DOHH2 (cell line): Measurements from ENCODE around the gene NHSL2.

Source experiments
- H3F3A ChIP-seq: fragments of 200-600 bp; sonication (generic), shearing (Covaris generic); 2 replicates; pipeline ENCODE4 v1.6.0; 2016; ENCODE audit warnings: antibody characterized with exemption, mild to moderate bottlenecking; ENCODE audit not compliant: control insufficient read depth, insufficient read depth
- H3K27ac ChIP-seq: fragments of 200-600 bp; sonication (generic); 2 replicates; pipeline ENCODE4 v1.5.1; 2014; ENCODE audit warnings: low read depth, mild to moderate bottlenecking, low read length, moderate library complexity
- H3K27me3 ChIP-seq: fragments of 200-600 bp; sonication (generic); 2 replicates; pipeline ENCODE4 v1.6.1; 2014; ENCODE audit warnings: mild to moderate bottlenecking, low read length, mixed read lengths; ENCODE audit not compliant: control insufficient read depth
- H3K36me3 ChIP-seq: fragments of 200-600 bp; sonication (generic); 2 replicates; pipeline ENCODE4 v1.6.1; 2014; ENCODE audit warnings: mild to moderate bottlenecking, low read length, moderate library complexity, mixed read lengths; ENCODE audit not compliant: control insufficient read depth
- H3K4me1 ChIP-seq: fragments of 200-600 bp; sonication (generic); 2 replicates; pipeline ENCODE4 v1.6.1; 2014; ENCODE audit warnings: mild to moderate bottlenecking, low read length, mixed read lengths; ENCODE audit not compliant: control insufficient read depth
- H3K4me2 ChIP-seq: fragments of 200-600 bp; sonication (generic); 2 replicates; pipeline ENCODE4 v1.6.0; 2014; ENCODE audit warnings: mild to moderate bottlenecking, low read length, moderate library complexity
- H3K4me3 ChIP-seq: fragments of 200-600 bp; sonication (generic); 2 replicates; pipeline ENCODE4 v1.5.1; 2014; ENCODE audit warnings: mild to moderate bottlenecking, low read length, mixed read lengths
- H3K79me2 ChIP-seq: fragments of 200-600 bp; sonication (generic); 2 replicates; pipeline ENCODE4 v1.6.1; 2014; ENCODE audit warnings: mild to moderate bottlenecking, low read length, mixed read lengths; ENCODE audit not compliant: control insufficient read depth
- H3K9me2 ChIP-seq: fragments of 200-600 bp; sonication (generic); replicated peaks from 2 replicates; pipeline ENCODE4 v1.6.1; 2014; ENCODE audit warnings: mild to moderate bottlenecking, low read length, mixed read lengths; ENCODE audit not compliant: control insufficient read depth
- H3K9me3 ChIP-seq: fragments of 200-600 bp; sonication (generic); 2 replicates; pipeline ENCODE4 v1.6.1; 2014; ENCODE audit warnings: antibody characterized with exemption, low read length, mixed read lengths; ENCODE audit not compliant: control insufficient read depth, insufficient read depth
- H4K20me1 ChIP-seq: fragments of 200-600 bp; sonication (generic); 2 replicates; pipeline ENCODE4 v1.6.0; 2014; ENCODE audit warnings: low read depth, mild to moderate bottlenecking, antibody characterized with exemption, low read length, moderate library complexity; ENCODE audit not compliant: control insufficient read depth, insufficient read depth
- CTCF ChIP-seq: fragments of 200-600 bp; sonication (generic); IDR thresholded peaks from one replicate; pipeline ENCODE4 v1.5.1; 2014; ENCODE audit warnings: antibody characterized with exemption, mild to moderate bottlenecking, low read depth, low read length; ENCODE audit not compliant: poor library complexity, severe bottlenecking
- EZH2phosphoT487 ChIP-seq: fragments of 200-600 bp; sonication (generic); IDR thresholded peaks from 2 replicates; pipeline ENCODE4 v1.6.1; 2017; ENCODE audit warnings: borderline replicate concordance, mild to moderate bottlenecking, antibody characterized with exemption, low read length, moderate library complexity, mixed read lengths

The NHSL2 gene

GRCh38 chrX:72114807-72115206 lies 204.2 kb downstream of the NHSL2 start:
- Histone ChIP-seq H3K9me2 (no peaks in the 10 kb centered on the region), H3F3A (no peaks in the 10 kb centered on the region), H3K79me2 (no peaks in the 10 kb centered on the region), H4K20me1 (no peaks in the 10 kb centered on the region), H3K36me3 (no peaks in the 10 kb centered on the region), H3K9me3 (no peaks in the 10 kb centered on the region), H3K4me2 (no peak overlapping the region), H3K27ac (no peak overlapping the region), H3K4me3 (no peak overlapping the region), H3K4me1 (no peaks in the 10 kb centered on the region), H3K27me3 (no peaks in the 10 kb centered on the region)
- TF ChIP-seq EZH2phosphoT487: no peak
- TF ChIP-seq CTCF: no peak

GRCh38 chrX:72115380-72115779 lies 204.7 kb downstream of the NHSL2 start:
- Histone ChIP-seq H3K4me3 (no peak overlapping the region), H3K4me2 (no peak overlapping the region), H3K9me3 (no peaks in the 10 kb centered on the region), H3K27me3 (no peaks in the 10 kb centered on the region), H3K36me3 (no peaks in the 10 kb centered on the region), H3K9me2 (no peaks in the 10 kb centered on the region), H3K27ac (no peak overlapping the region), H4K20me1 (no peaks in the 10 kb centered on the region), H3K79me2 (no peaks in the 10 kb centered on the region), H3F3A (no peaks in the 10 kb centered on the region), H3K4me1 (no peaks in the 10 kb centered on the region)
- TF ChIP-seq EZH2phosphoT487 (no peak), CTCF (no peak)

- Histone ChIP-seq H3K9me3 (no peaks in the 10 kb centered on the region), H3K27ac (no peak overlapping the region), H3K36me3 (no peaks in the 10 kb centered on the region), H3F3A (no peaks in the 10 kb centered on the region), H4K20me1 (no peaks in the 10 kb centered on the region), H3K4me1 (no peaks in the 10 kb centered on the region), H3K4me3 (no peak overlapping the region), H3K79me2 (no peaks in the 10 kb centered on the region), H3K27me3 (no peaks in the 10 kb centered on the region), H3K9me2 (no peaks in the 10 kb centered on the region), H3K4me2 (no peak overlapping the region)
- TF ChIP-seq EZH2phosphoT487 (no peak), CTCF (no peak)
Measured at GRCh38 chrX:72117636-72118210, 207.1 kb downstream of the NHSL2 start.

- Histone ChIP-seq H3K4me1 (no peaks in the 10 kb centered on the region), H3K79me2 (no peaks in the 10 kb centered on the region), H3F3A (no peaks in the 10 kb centered on the region), H3K27ac (no peak overlapping the region), H3K4me3 (no peak overlapping the region), H3K36me3 (no peaks in the 10 kb centered on the region), H3K9me3 (no peaks in the 10 kb centered on the region), H3K27me3 (no peaks in the 10 kb centered on the region), H3K9me2 (no peaks in the 10 kb centered on the region), H4K20me1 (no peaks in the 10 kb centered on the region), H3K4me2 (no peak overlapping the region)
- TF ChIP-seq EZH2phosphoT487 (no peak), CTCF (no peak)
Measured at GRCh38 chrX:72120837-72121236, 210.2 kb downstream of the NHSL2 start.
